GM19324 (cell line): ENCODE results near the gene GEN1.

Experiments
- ATAC-seq: cut with Tn5 transposase; IDR thresholded peaks from one replicate; pipeline ENCODE4 v1.9.1; 2021; ENCODE audit warnings: mild to moderate bottlenecking, moderate library complexity; ENCODE audit not compliant: unreplicated experiment, low FRiP score

The GEN1 gene

GRCh38 chr2:17752892-17753802, 791 bp upstream of the GEN1 start:
- ATAC-seq = peak; percentile 39

- ATAC-seq = no peak
Observed at GRCh38 chr2:17754773-17755425, 961 bp downstream of the GEN1 start.

GRCh38 chr2:17756668-17757067, 2.7 kb downstream of the GEN1 start:
- ATAC-seq = no peak

- ATAC-seq = no peak
Observed at GRCh38 chr2:17757321-17757720, 3.4 kb downstream of the GEN1 start.

- no peak for ATAC-seq
Observed at GRCh38 chr2:17758118-17758517, 4.2 kb downstream of the GEN1 start.

GRCh38 chr2:17759805-17760204, 5.9 kb downstream of the GEN1 start:
- no peak for ATAC-seq

GRCh38 chr2:17762451-17762850, 8.5 kb downstream of the GEN1 start:
- ATAC-seq = no peak

GRCh38 chr2:17763641-17764333, 9.8 kb downstream of the GEN1 start:
- no peak for ATAC-seq

- no peak for ATAC-seq
Observed at GRCh38 chr2:17765398-17765797, 11.5 kb downstream of the GEN1 start.

GRCh38 chr2:17768894-17769293, 15.0 kb downstream of the GEN1 start:
- no peak for ATAC-seq

- no peak for ATAC-seq
Observed at GRCh38 chr2:17771956-17772355, 18.0 kb downstream of the GEN1 start.

- ATAC-seq = no peak
Observed at GRCh38 chr2:17772532-17772931, 18.6 kb downstream of the GEN1 start.

- ATAC-seq = no peak
Observed at GRCh38 chr2:17780546-17780945, 26.6 kb downstream of the GEN1 start.

- ATAC-seq = no peak
Observed at GRCh38 chr2:17781482-17781881, 27.5 kb downstream of the GEN1 start.

- no peak for ATAC-seq
Observed at GRCh38 chr2:17786727-17787126, 32.8 kb downstream of the GEN1 start.

GRCh38 chr2:17788773-17789172, 34.8 kb downstream of the GEN1 start:
- ATAC-seq = no peak

GRCh38 chr2:17790536-17790935, 36.6 kb downstream of the GEN1 start:
- no peak for ATAC-seq

GRCh38 chr2:17791121-17791816, 37.3 kb downstream of the GEN1 start:
- ATAC-seq = no peak

GRCh38 chr2:17791817-17792130, 37.8 kb downstream of the GEN1 start:
- ATAC-seq = no peak

- no peak for ATAC-seq
Observed at GRCh38 chr2:17792515-17792914, 38.6 kb downstream of the GEN1 start.

- no peak for ATAC-seq
Observed at GRCh38 chr2:17793296-17793695, 39.4 kb downstream of the GEN1 start.
